KBM-7 (cell line): Measurements from ENCODE around the gene CDC14A.
A peak's percentile ranks its signal among the peaks of the same experiment; 100 is the strongest.
"Not testable (repeated sequence)": the region's sequence is repeated elsewhere in the genome, so short reads cannot be mapped to it uniquely, and the experiment has no call there.

Experiments
- DNase-seq: peaks from one replicate; pipeline ENCODE4 v3.0.0-alpha.2; 2015
- in situ Hi-C: fragments of 300-500 bp; cut with MboI; formaldehyde crosslinking; loops from 2 replicates; pipeline ENCODE4 v1.14.3; 2020; ENCODE audit warnings: low sequenced_read_pairs, low pct_unique_long_range_greater_than_20kb, mixed read lengths

CDC14A gene

DNA sequence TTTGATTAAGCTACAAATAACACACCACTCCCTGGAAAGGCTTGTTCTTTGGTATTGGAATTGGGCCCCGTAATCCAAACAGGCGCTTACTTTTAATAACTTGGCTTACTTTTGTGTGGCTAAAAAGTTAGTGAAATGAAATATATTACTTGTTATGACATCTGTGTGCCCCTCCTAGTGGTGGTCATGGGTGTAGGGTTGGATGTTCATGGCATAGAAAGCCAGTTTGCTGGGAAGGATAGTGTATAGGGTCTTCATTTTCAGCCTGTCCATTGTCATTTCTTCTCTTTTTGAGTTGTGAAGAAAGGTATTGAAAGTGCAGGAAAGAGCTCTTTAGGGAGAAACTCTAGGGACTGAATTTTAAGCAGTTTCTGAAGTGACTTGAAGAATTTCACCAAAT lies 5.9 kb downstream of the CDC14A start:
- no peak for DNase-seq
- in situ Hi-C loops = no loop called here

GRCh38 chr1:100359139-100359538 lies 6.8 kb downstream of the CDC14A start:
- in situ Hi-C loops = no loop called here
- peak; percentile 45 for DNase-seq

DNA sequence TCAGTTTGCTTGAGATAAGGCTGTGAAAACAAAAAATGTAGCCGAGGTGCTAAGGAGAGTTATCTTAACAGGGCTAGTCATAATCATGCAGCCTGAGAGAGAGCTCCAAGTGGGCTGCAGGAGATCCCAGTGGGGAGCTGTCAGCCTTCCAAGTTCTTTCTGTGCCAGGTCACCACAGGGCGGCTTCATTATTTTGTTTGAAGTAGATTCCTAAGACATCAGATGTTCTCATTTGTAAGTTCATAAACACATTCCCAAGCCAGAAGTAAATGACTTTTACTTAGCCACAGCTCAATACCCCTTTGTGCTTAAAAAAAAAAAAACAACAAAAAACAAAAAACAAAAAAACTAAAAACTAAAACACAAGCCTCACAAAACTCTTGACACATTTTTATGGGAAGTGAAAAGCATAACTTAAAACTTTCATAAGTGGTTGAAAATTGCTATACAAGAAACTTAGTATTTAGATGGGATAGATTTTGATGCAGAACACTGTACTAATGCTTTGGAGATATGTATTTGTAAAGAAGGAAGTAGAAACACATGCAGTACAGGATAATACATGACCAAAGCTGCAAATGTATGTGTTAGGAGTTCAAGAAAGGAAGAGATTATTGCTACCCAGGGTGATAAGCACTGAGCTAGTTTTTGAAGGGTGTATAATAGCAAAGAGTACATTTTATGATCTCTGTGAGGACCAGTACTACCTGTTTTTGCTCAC lies 8.6 kb downstream of the CDC14A start:
- no peak for DNase-seq
- in situ Hi-C loops = no loop called here

DNA sequence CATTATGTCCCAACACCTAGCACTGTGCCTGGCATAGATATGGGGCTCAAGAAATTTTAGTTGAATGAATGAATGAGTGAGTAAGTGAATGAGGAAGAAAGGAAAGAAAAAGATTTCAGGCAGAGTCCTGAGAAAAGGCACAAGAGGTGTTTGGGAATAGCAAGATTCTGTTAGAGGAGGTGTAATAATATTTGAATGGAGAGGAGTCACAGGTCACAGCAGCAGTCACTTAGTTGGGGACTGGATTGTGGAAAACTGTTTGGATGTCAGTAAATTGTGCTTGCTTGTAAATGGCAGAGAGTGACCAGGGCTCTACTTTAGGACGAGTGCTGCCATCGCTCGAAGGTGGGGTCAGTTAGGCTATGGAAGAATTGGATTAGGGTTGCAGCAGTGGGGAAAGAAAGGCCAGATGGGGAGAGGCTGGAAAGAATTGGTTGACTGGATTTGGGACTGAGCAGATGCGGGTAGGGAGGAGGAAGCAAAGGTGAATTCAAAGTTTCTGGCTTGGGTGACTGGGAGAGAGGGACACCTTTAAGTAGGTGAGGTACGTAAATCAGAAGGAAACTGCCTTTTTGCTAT lies 9.3 kb downstream of the CDC14A start:
- in situ Hi-C loops = no loop called here

GRCh38 chr1:100362821-100363466 lies 10.6 kb downstream of the CDC14A start:
- DNase-seq = no peak
- in situ Hi-C loops = no loop called here

More for the DNA sequence above, 9.3 kb downstream of the CDC14A start:
- no peak for DNase-seq

DNA sequence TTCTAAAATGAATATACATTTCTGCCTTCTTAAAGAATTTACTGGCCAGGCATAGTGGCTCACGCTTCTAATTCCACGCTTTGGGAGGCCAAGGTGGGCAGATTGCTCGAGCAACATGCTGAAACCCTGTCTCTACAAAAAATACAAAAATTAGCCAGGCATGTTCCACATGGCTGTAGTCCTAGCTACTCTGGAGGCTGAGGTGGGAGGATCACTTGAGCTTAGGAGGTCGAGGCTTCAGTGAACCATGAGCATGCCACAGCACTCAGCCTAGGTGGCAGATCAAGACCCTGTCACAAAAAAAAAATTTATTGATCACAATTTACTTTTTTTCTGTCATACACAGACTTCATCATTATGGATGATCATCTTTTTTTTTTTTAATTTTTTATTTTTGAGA lies 11.5 kb downstream of the CDC14A start:
- no peak for DNase-seq
- in situ Hi-C loops = no loop called here

- in situ Hi-C loops = no loop called here
- no peak for DNase-seq
These were observed 12.4 kb downstream of the CDC14A start for GRCh38 chr1:100364697-100365096.

DNA sequence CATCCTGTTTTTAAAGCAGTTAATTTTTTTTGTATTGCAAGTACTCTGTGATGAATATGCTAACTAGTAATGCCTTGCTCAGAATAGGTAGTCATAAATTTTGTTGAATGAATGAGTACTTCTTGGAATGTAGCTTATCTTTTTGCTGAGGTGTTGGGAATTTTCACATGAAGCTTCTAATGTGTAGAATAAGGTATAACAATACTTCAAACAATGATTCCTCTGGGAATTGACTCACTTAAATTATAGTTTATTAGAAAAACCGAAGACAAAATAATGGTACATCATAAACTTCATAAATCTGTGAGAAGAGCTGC lies 13.9 kb downstream of the CDC14A start:
- in situ Hi-C loops = no loop called here
- DNase-seq = no peak

GRCh38 chr1:100369339-100369738 lies 17.0 kb downstream of the CDC14A start:
- DNase-seq, in situ Hi-C loops: not testable (repeated sequence)

GRCh38 chr1:100373953-100374352 lies 21.6 kb downstream of the CDC14A start:
- DNase-seq, in situ Hi-C loops: not testable (repeated sequence)

- DNase-seq, in situ Hi-C loops: not testable (repeated sequence)
These were observed 24.6 kb downstream of the CDC14A start for GRCh38 chr1:100376890-100377289.

GRCh38 chr1:100377590-100378361 lies 25.5 kb downstream of the CDC14A start:
- DNase-seq = no peak
- in situ Hi-C loops = no loop called here

GRCh38 chr1:100378956-100379355 lies 26.6 kb downstream of the CDC14A start:
- in situ Hi-C loops = no loop called here
- DNase-seq = no peak

GRCh38 chr1:100380635-100381034 lies 28.3 kb downstream of the CDC14A start:
- in situ Hi-C loops = no loop called here
- no peak for DNase-seq

- no peak for DNase-seq
- in situ Hi-C loops = no loop called here
These were observed 30.4 kb downstream of the CDC14A start for GRCh38 chr1:100382657-100383056.

GRCh38 chr1:100383743-100384405 lies 31.6 kb downstream of the CDC14A start:
- DNase-seq = no peak
- in situ Hi-C loops = no loop called here

- DNase-seq = no peak
- in situ Hi-C loops = no loop called here
These were observed 34.9 kb downstream of the CDC14A start for GRCh38 chr1:100387209-100387608.

DNA sequence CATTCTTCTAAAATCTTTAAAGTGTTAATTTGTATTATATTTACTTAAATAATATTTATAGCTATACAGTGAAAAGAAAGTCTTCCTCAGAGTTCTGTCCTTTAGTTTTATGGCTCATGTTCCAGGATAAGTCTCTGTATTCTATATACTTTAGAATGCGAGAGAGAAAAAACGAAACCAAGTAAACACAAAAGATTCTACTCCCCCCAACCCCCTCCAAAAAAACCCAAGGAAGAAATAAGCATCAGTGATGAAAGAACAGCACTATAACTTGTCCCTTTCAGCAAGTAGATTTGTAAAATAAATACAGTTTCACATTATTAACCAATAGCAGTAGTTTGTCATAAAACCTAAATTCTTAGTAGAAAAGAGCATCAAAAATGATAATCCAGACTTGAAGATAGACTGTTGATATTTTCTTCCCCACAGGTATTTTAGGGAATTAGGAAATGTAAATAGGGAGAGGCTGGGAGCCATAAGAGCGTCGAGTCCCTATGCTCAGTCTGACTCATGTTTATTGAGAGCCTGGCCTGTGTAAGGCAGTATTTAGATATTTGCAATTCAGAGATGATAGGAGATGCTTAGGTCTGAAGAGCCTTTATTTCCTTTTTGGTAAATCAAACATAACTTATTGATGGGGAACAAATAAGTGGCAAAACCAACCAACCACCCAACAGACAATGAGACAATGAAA lies 35.5 kb downstream of the CDC14A start:
- no peak for DNase-seq
- in situ Hi-C loops = no loop called here

GRCh38 chr1:100390531-100390930 lies 38.2 kb downstream of the CDC14A start:
- no peak for DNase-seq
- in situ Hi-C loops = no loop called here
